MCF 10A (cell line): ENCODE measurements around the gene EXOC6. TPM values are rescaled to one million over a fixed set of nuclear protein-coding genes. Genes with fewer than 3 reads are reported as not detected.

Source experiments
- BruUV-seq: library from RNA; stranded (reverse); fragments of 400-500 nt; replicated peaks from 2 replicates; lab custom pipeline; 2021; lab: Mats Ljungman, UMichigan
- CTCF ChIA-PET: fragments of 300-600 bp; sonication (Branson Sonifier 250); formaldehyde crosslinking; extraction: SDS; loops from one replicate; lab custom pipeline; 2021; ENCODE audit warnings: antibody characterized with exemption, inconsistent platforms; lab: Yijun Ruan, JAX
- POLR2A ChIA-PET: fragments of 300-600, 350-650 bp; sonication (Branson Sonifier 250); formaldehyde crosslinking; extraction: SDS; loops from one replicate; lab custom pipeline; 2020; ENCODE audit warnings: antibody characterized with exemption, inconsistent platforms; lab: Yijun Ruan, JAX
- DNase-seq: peaks from one replicate; pipeline ENCODE4 v3.0.0-alpha.2; 2018; ENCODE audit not compliant: unreplicated experiment
- H3K27ac Mint-ChIP-seq: one replicate; pipeline ENCODE4 v1.8.0; 2022; ENCODE audit warnings: mild to moderate bottlenecking, low read depth, mixed read lengths; ENCODE audit not compliant: unreplicated experiment
- H3K27me3 Mint-ChIP-seq: one replicate; pipeline ENCODE4 v1.8.0; 2022; ENCODE audit warnings: mixed read lengths; ENCODE audit not compliant: insufficient read depth, unreplicated experiment
- H3K36me3 Mint-ChIP-seq: one replicate; pipeline ENCODE4 v1.8.0; 2022; ENCODE audit warnings: mild to moderate bottlenecking, moderate library complexity, mixed read lengths; ENCODE audit not compliant: insufficient read depth, unreplicated experiment
- H3K4me1 Mint-ChIP-seq: one replicate; pipeline ENCODE4 v1.8.0; 2022; ENCODE audit warnings: mixed read lengths; ENCODE audit not compliant: insufficient read depth, unreplicated experiment
- H3K4me3 Mint-ChIP-seq: one replicate; pipeline ENCODE4 v1.8.0; 2022; ENCODE audit warnings: mild to moderate bottlenecking, moderate library complexity, mixed read lengths; ENCODE audit not compliant: unreplicated experiment
- H3K9me3 Mint-ChIP-seq: one replicate; pipeline ENCODE4 v1.8.0; 2022; ENCODE audit warnings: mixed read lengths; ENCODE audit not compliant: unreplicated experiment
- CTCF ChIP-seq: fragments of 200-600 bp; IDR thresholded peaks from one replicate; pipeline ENCODE4 v1.8.0; 2022; ENCODE audit warnings: antibody characterized with exemption, mild to moderate bottlenecking; ENCODE audit not compliant: unreplicated experiment
- intact Hi-C: fragments of 100-400 bp; cut with micrococcal nuclease; formaldehyde crosslinking; loops from 2 replicates; pipeline ENCODE4 v1.14.1; 2022
- total RNA-seq: library from RNA; stranded (reverse); gene quantifications from 2 replicates; pipeline ENCODE4 v1.2.3, GENCODE V29; 2022

Gene EXOC6
- total RNA-seq, 1 experiment from 2014 or later: 6.6 TPM

DNA sequence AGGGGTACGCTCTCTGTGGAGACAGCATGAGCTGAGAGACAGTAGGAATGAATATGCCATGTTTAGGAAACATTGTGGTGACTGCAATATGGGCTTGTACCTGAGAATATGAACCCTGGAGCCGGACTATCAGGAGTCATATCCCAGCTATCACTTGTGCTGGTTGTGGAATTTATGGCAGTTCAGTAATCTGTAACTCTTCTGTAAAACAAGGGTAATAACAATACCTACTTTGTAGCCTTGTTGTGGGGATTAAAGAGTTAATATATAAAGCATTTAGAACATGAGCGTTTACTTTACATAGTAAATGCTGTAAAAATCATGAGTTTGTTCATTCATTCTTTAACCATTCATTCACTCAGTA, 44.4 kb downstream of the EXOC6 start:
- TF ChIP-seq CTCF: no peak
- DNase-seq: no peak
- H3K4me1 Mint-ChIP-seq: peaks cover 12% of the 10 kb centered on the region
- H3K4me3 Mint-ChIP-seq: no peak overlapping the region
- H3K27me3 Mint-ChIP-seq: no peaks in the 10 kb centered on the region
- H3K9me3 Mint-ChIP-seq: no peaks in the 10 kb centered on the region
- H3K27ac Mint-ChIP-seq: peak overlapping the region; percentile 29
- H3K36me3 Mint-ChIP-seq: no peaks in the 10 kb centered on the region
- POLR2A ChIA-PET: interaction anchor here (1.0 to 1.3 kb wide), 2 partner anchors 9 to 19 kb away, joined by 3 to 4 read pairs; no protein-coding TSS in a partner anchor
- no TSS peak for BruUV-seq
- intact Hi-C loops: no loop called here
- CTCF ChIA-PET: interaction anchor here (0.5 to 3.0 kb wide), 6 partner anchors 8 to 187 kb away, joined by 3 to 7 read pairs (median 4); no protein-coding TSS in a partner anchor

DNA sequence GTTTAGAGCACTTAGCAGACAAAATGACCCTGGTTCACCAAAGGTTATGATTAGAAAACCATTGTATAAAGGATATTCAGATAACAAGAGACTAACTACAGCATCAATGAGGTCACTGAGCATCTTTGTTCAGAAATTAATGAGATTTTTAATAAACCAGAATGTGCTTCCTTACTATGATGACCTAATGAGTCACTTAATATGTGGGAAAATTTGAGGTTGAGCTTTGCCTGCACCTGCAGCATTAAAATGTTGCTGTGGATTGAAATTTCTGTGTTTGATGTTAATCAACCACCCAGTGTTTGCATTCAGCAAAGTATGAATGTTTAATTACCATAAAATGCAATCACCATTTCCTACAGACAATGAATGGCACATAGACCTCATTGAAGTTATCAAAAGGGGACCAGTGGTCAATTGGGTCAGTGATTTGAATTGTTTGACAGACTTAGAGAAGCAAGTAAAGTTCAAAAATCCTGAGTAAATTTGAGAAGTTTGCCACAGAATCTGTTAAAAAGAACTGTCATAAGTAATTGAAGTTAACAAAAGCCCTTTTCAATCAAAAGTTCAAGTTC, 45.8 kb downstream of the EXOC6 start:
- TF ChIP-seq CTCF: no peak
- intact Hi-C loops: no loop called here
- Mint-ChIP-seq H3K9me3 (no peaks in the 10 kb centered on the region), H3K4me1 (peaks cover 12% of the 10 kb centered on the region), H3K27ac (no peak overlapping the region), H3K4me3 (no peak overlapping the region), H3K36me3 (no peaks in the 10 kb centered on the region), H3K27me3 (no peaks in the 10 kb centered on the region)
- no peak for DNase-seq
- POLR2A ChIA-PET: no interaction called here
- CTCF ChIA-PET: no interaction called here
- BruUV-seq: no TSS peak

- intact Hi-C loops: no loop called here
- Mint-ChIP-seq H3K4me1 (no peaks in the 10 kb centered on the region), H3K4me3 (no peak overlapping the region), H3K9me3 (no peaks in the 10 kb centered on the region), H3K27ac (no peak overlapping the region), H3K36me3 (no peaks in the 10 kb centered on the region), H3K27me3 (no peaks in the 10 kb centered on the region)
- DNase-seq: peak; percentile 24
- no TSS peak for BruUV-seq
- ChIA-PET CTCF (interaction anchor here (0.5 to 0.7 kb wide), 2 partner anchors 67 to 181 kb away, joined by 4 read pairs; no protein-coding TSS in a partner anchor), POLR2A (no interaction called here)
- TF ChIP-seq CTCF: no peak
Measured at GRCh38 chr10:92897916-92898315, 49.6 kb downstream of the EXOC6 start.

DNA sequence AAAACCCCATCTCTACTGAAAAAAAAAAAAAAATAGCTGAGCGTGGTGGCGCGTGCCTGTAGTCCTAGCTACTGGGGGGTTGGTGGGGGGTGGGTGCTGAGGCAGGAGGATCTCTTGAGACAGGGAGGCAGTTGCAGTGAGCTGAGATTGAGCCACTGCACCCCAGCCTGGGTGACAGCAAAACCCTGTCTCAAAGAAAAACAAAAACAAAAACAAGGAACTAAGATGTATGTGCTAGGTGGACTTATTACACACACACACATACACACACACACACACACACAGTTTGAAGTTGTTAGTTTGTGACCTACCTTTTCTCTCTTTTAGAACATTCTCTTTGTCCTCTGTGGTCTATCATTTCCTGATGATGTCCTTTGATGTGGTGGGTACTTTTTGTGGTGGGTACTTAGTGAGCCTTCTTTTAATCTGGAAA, 53.5 kb downstream of the EXOC6 start:
- Mint-ChIP-seq H3K4me1 (no peaks in the 10 kb centered on the region), H3K36me3 (no peaks in the 10 kb centered on the region), H3K27ac (no peak overlapping the region), H3K9me3 (no peaks in the 10 kb centered on the region), H3K4me3 (no peak overlapping the region), H3K27me3 (no peaks in the 10 kb centered on the region)
- no TSS peak for BruUV-seq
- intact Hi-C loops: no loop called here
- DNase-seq: no peak
- no peak for TF ChIP-seq CTCF
- ChIA-PET CTCF (interaction anchor here (0.7 to 1.4 kb wide), 2 partner anchors 12 to 15 kb away, joined by 5 read pairs; no protein-coding TSS in a partner anchor), POLR2A (interaction anchor here (0.6 to 1.4 kb wide), 3 partner anchors 10 to 1223 kb away, joined by 4 read pairs; no protein-coding TSS in a partner anchor)
